ENCODE measurements around the gene NINL.
"Not testable (repeated sequence)": the region's sequence is repeated elsewhere in the genome, so short reads cannot be mapped to it uniquely, and the experiment has no call there.

NINL gene

GRCh38 chr20:25584905-25585704, at the start of gene NINL:
NINL (minus strand) TSS chr20:25585531; CDS start chr20:25526587, 58,944 bp downstream.
- DNase-seq (ENCODE audit: low read depth in 2 of 2), result peak; percentile 33 to 46

GRCh38 chr20:25632940-25633790, 47.8 kb upstream of the NINL start:
- DNase-seq (ENCODE audit: low read depth in 2 of 2), result no peak

- DNase-seq (ENCODE audit: low read depth in 2 of 2), result not testable (repeated sequence)
Observed at GRCh38 chr20:25630615-25631014, 45.3 kb upstream of the NINL start.

- no peak for DNase-seq (ENCODE audit: low read depth in 2 of 2)
Observed at GRCh38 chr20:25629816-25630499, 44.6 kb upstream of the NINL start.

- DNase-seq (ENCODE audit: low read depth in 2 of 2), result no peak
Observed at GRCh38 chr20:25626779-25627178, 41.4 kb upstream of the NINL start.

- no peak for DNase-seq (ENCODE audit: low read depth in 2 of 2)
Observed at GRCh38 chr20:25624500-25624939, 39.2 kb upstream of the NINL start.

- peak; percentile 97 for DNase-seq (ENCODE audit: low read depth in 2 of 2)
Observed at GRCh38 chr20:25623736-25624499, 38.6 kb upstream of the NINL start, which contains the start of gene NANP. NANP (minus strand) TSS chr20:25624014; CDS start chr20:25623948, 66 bp downstream.

GRCh38 chr20:25623225-25623735, 37.9 kb upstream of the NINL start:
- DNase-seq (ENCODE audit: low read depth in 2 of 2), result no peak

- DNase-seq (ENCODE audit: low read depth in 2 of 2), result no peak
Observed at GRCh38 chr20:25622450-25623224, 37.3 kb upstream of the NINL start.

- no peak for DNase-seq (ENCODE audit: low read depth in 2 of 2)
Observed at GRCh38 chr20:25622049-25622448, 36.7 kb upstream of the NINL start.

- DNase-seq (ENCODE audit: low read depth in 2 of 2), result no peak
Observed at GRCh38 chr20:25619514-25619913, 34.2 kb upstream of the NINL start.

- no peak for DNase-seq (ENCODE audit: low read depth in 2 of 2)
Observed at GRCh38 chr20:25608774-25609173, 23.4 kb upstream of the NINL start.

- DNase-seq (ENCODE audit: low read depth in 2 of 2), result no peak
Observed at GRCh38 chr20:25606094-25606695, 20.9 kb upstream of the NINL start.

GRCh38 chr20:25605148-25605547, 19.8 kb upstream of the NINL start:
- no peak for DNase-seq (ENCODE audit: low read depth in 2 of 2)

- no peak for DNase-seq (ENCODE audit: low read depth in 2 of 2)
Observed at GRCh38 chr20:25604611-25605010, 19.3 kb upstream of the NINL start.

GRCh38 chr20:25602914-25603309, 17.6 kb upstream of the NINL start:
- not testable (repeated sequence) for DNase-seq (ENCODE audit: low read depth in 2 of 2)

- DNase-seq (ENCODE audit: low read depth in 2 of 2), result not testable (repeated sequence)
Observed at GRCh38 chr20:25602191-25602913, 17.0 kb upstream of the NINL start.

- no peak for DNase-seq (ENCODE audit: low read depth in 2 of 2)
Observed at GRCh38 chr20:25601659-25602058, 16.3 kb upstream of the NINL start.

- DNase-seq (ENCODE audit: low read depth in 2 of 2), result no peak
Observed at GRCh38 chr20:25600632-25601031, 15.3 kb upstream of the NINL start.
